ENCODE data around the gene DLGAP3. TPM values are rescaled to one million over a fixed set of nuclear protein-coding genes. Genes with fewer than 3 reads are reported as not detected.

The DLGAP3 gene
- total RNA-seq, 1 experiment from 2014 or later, result 7.3 TPM

GRCh38 chr1:34976384-34977209 is 47.1 kb upstream of the DLGAP3 start:
- Histone ChIP-seq H3T11ph (ENCODE audit: low read length) (no peak overlapping the region), H3K79me2 (ENCODE audit: insufficient read depth, low read length) (no peaks in the 10 kb centered on the region), H3K4me2 (ENCODE audit: insufficient read depth, insufficient read length, low read length) (no peak overlapping the region), H3K27me3 (ENCODE audit: insufficient read depth, low read length) (no peaks in the 10 kb centered on the region), H3K18ac (ENCODE audit: insufficient read length, low read depth, low read length) (no peak overlapping the region), H2AFZ (ENCODE audit: low read length) (no peak overlapping the region), H4K5ac (ENCODE audit: insufficient read length, low read depth, low read length) (no peak overlapping the region), H2BK20ac (ENCODE audit: low read depth, low read length, poor library complexity, severe bottlenecking) (no peak overlapping the region), H3K9ac (ENCODE audit: extremely low read depth, insufficient read length, low read length) (no peak overlapping the region), H4K91ac (ENCODE audit: insufficient read length, low read depth, low read length) (no peak overlapping the region), H3K4me1 (ENCODE audit: insufficient read depth, low read length) (peaks cover 4% of the 10 kb centered on the region; the same call in 1 of the 2 replicates), H2AK5ac (ENCODE audit: insufficient read length, low read length) (no peak overlapping the region), H3K23ac (ENCODE audit: insufficient read length, low read depth, low read length) (no peak overlapping the region), H2BK120ac (ENCODE audit: low read depth, low read length, poor library complexity, severe bottlenecking) (no peak overlapping the region), H3K23me2 (ENCODE audit: insufficient read length, low read depth, low read length, poor library complexity, severe bottlenecking) (no peaks in the 10 kb centered on the region), H2BK15ac (ENCODE audit: low read depth, low read length) (no peak overlapping the region), H3K79me1 (ENCODE audit: insufficient read depth, low read depth, low read length, poor library complexity, severe bottlenecking) (no peaks in the 10 kb centered on the region), H4K8ac (replicated peaks; ENCODE audit: insufficient read length, low read depth, low read length) (no peak overlapping the region), H3K27ac (ENCODE audit: insufficient read length, low read depth, low read length) (no peak overlapping the region), H3K9me3 (ENCODE audit: control insufficient read depth, low read depth, low read length) (no peaks in the 10 kb centered on the region), H2BK5ac (ENCODE audit: insufficient read length, low read length) (no peak overlapping the region), H3K56ac (ENCODE audit: insufficient read length, low read depth, low read length) (no peak overlapping the region), H3K14ac (ENCODE audit: insufficient read depth, low read length) (no peak overlapping the region), H2BK12ac (ENCODE audit: insufficient read length, low read depth, low read length) (no peak overlapping the region), H4K20me1 (ENCODE audit: control insufficient read depth, insufficient read depth, insufficient read length) (no peaks in the 10 kb centered on the region), H3K4ac (ENCODE audit: low read depth, low read length) (no peak overlapping the region)
- Mint-ChIP-seq H3K4me1 (peaks cover 17 to 21% of the 10 kb centered on the region in 2 experiments), H3K27ac (no peak overlapping the region), H3K36me3 (ENCODE audit: insufficient read depth in 1 of 3, low read depth in 3 of 3) (no peaks in the 10 kb centered on the region), H3K9me3 (no peaks in the 10 kb centered on the region), H3K27me3 (ENCODE audit: low read depth) (no peaks in the 10 kb centered on the region; the same call in 1 of the 2 replicates), H3K4me3 (no peak overlapping the region)
- DNase-seq, result peak; percentile 49
- no peak for TF ChIP-seq CTCF (conservative IDR thresholded peaks at IDR 0.05)
- no CpG with 5 or more reads among the region's 72 CpGs for WGBS (ENCODE audit: extremely low coverage, insufficient read length, low lambda C conversion rate)
